ENCODE measurements around the gene NARF.
"Not testable (repeated sequence)": the region's sequence is repeated elsewhere in the genome, so short reads cannot be mapped to it uniquely, and the experiment has no call there.

DNA sequence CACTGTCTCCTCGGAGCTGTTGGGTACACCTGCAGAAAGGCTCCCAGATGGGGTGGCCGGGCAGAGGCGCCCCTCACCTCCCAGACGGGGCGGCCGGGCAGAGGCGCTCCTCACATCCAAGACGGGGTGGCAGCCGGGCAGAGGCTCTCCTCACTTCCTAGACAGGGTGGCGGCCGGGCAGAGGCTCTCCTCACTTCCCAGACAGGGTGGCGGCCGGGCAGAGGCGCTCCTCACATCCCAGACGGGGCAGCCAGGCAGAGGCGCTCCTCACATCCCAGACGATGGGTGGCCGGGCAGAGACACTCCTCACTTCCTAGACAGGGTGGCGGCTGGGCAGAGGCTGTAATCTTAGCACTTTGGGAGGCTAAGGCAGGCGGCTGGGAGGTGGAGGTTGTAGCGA lies 4.8 kb upstream of the NARF start:
- not testable (repeated sequence) for TF ChIP-seq CTCF (IDR thresholded peaks at IDR 0.05; ENCODE audit: insufficient read depth, low read depth, low read length); EZH2 (IDR thresholded peaks at IDR 0.05; ENCODE audit: insufficient read depth, low read length)
